GM12878 (cell line): ENCODE data around the gene FBF1. TPM values are rescaled to one million over a fixed set of nuclear protein-coding genes. Genes with fewer than 3 reads are reported as not detected.

Source experiments
- ATF2 ChIP-seq: IDR thresholded peaks from 2 replicates; pipeline ENCODE4 v1.6.1; 2012; ENCODE audit warnings: low read length, inconsistent platforms
- BCL11A ChIP-seq: IDR thresholded peaks from 2 replicates; pipeline ENCODE4 v1.6.1; 2011; ENCODE audit warnings: low read depth, low read length
- CBFB ChIP-seq: IDR thresholded peaks from 2 replicates; pipeline ENCODE4 v1.6.1; 2016; ENCODE audit warnings: antibody characterized with exemption, low read depth
- EED ChIP-seq: sonication (generic); IDR thresholded peaks from 2 replicates; pipeline ENCODE4 v1.6.1; 2016; ENCODE audit warnings: antibody characterized with exemption, low read depth
- ELK1 ChIP-seq: IDR thresholded peaks from 2 replicates; pipeline ENCODE4 v1.6.1; 2012; ENCODE audit warnings: low read depth, low read length, improper control_type of control experiment
- ETV6 ChIP-seq, 2 experiments: fragments of 450-650 bp in 1 of 2; IDR thresholded peaks in 1 of 2; conservative IDR thresholded peaks in 1 of 2; 2 replicates each; pipeline ENCODE4 v1.6.1; 2014; ENCODE audit warnings: antibody characterized with exemption in 1 of 2, borderline replicate concordance in 1 of 2, low read depth in 1 of 2, mild to moderate bottlenecking in 1 of 2, moderate library complexity in 1 of 2
- EZH2 ChIP-seq: IDR thresholded peaks from 2 replicates; pipeline ENCODE4 v1.6.1; 2012; ENCODE audit warnings: low read depth, mild to moderate bottlenecking, control low read depth, inconsistent platforms, low read length, borderline replicate concordance; ENCODE audit not compliant: control insufficient read depth
- FOS ChIP-seq: IDR thresholded peaks from 3 replicates; pipeline ENCODE4 v1.6.1; 2011; ENCODE audit warnings: borderline replicate concordance; ENCODE audit not compliant: insufficient read length; ENCODE audit errors: extremely low read depth
- FOXK2 ChIP-seq: fragments of 450-650 bp; IDR thresholded peaks from 2 replicates; pipeline ENCODE4 v1.6.1; 2017; ENCODE audit warnings: mild to moderate bottlenecking, moderate library complexity
- FOXM1 ChIP-seq: IDR thresholded peaks from 2 replicates; pipeline ENCODE4 v1.6.1; 2012; ENCODE audit warnings: low read depth, mild to moderate bottlenecking, inconsistent platforms, low read length, moderate library complexity
- GATAD2B ChIP-seq: fragments of 450-650 bp; conservative IDR thresholded peaks from 2 replicates; pipeline ENCODE4 v1.6.1; 2017; ENCODE audit warnings: low read depth, mild to moderate bottlenecking, moderate library complexity
- IKZF1 ChIP-seq: fragments of 450-650 bp; conservative IDR thresholded peaks from 2 replicates; pipeline ENCODE4 v1.6.1; 2017; ENCODE audit warnings: antibody characterized with exemption, mild to moderate bottlenecking
- MEF2A ChIP-seq: IDR thresholded peaks from 2 replicates; pipeline ENCODE4 v1.6.1; 2011; ENCODE audit warnings: low read depth, mild to moderate bottlenecking, low read length, moderate library complexity; ENCODE audit not compliant: insufficient read depth
- NBN ChIP-seq: fragments of 450-650 bp; IDR thresholded peaks from 2 replicates; pipeline ENCODE4 v1.6.1; 2016
- NFIC ChIP-seq: IDR thresholded peaks from 2 replicates; pipeline ENCODE4 v1.6.1; 2012; ENCODE audit warnings: low read depth, mild to moderate bottlenecking, inconsistent platforms, low read length, moderate library complexity
- PBX3 ChIP-seq: IDR thresholded peaks from 2 replicates; pipeline ENCODE4 v1.6.1; 2011; ENCODE audit warnings: mild to moderate bottlenecking, low read depth, low read length, moderate library complexity; ENCODE audit not compliant: insufficient replicate concordance
- POLR2AphosphoS2 ChIP-seq: IDR thresholded peaks from 2 replicates; pipeline ENCODE4 v1.6.1; 2011; ENCODE audit warnings: low read depth, mild to moderate bottlenecking, low read length, improper control_type of control experiment, moderate library complexity
- POLR2AphosphoS5 ChIP-seq: IDR thresholded peaks from 2 replicates; pipeline ENCODE4 v1.6.1; 2011; ENCODE audit warnings: mild to moderate bottlenecking, low read length, inconsistent platforms
- RAD51 ChIP-seq: fragments of 450-650 bp; IDR thresholded peaks from 2 replicates; pipeline ENCODE4 v1.6.1; 2016; ENCODE audit warnings: moderate library complexity, mild to moderate bottlenecking, inconsistent platforms
- RELA ChIP-seq: fragments of 450-650 bp; IDR thresholded peaks from 2 replicates; pipeline ENCODE4 v1.8.0; 2014; ENCODE audit warnings: borderline replicate concordance; ENCODE audit not compliant: partially characterized antibody
- RELB ChIP-seq: fragments of 450-650 bp; IDR thresholded peaks from 2 replicates; pipeline ENCODE4 v1.6.1; 2017; ENCODE audit warnings: low read depth, mild to moderate bottlenecking, moderate library complexity
- SIN3A ChIP-seq: IDR thresholded peaks from 2 replicates; pipeline ENCODE4 v1.6.1; 2012; ENCODE audit warnings: low read depth, low read length, improper control_type of control experiment
- SP1 ChIP-seq: IDR thresholded peaks from one replicate; pipeline ENCODE4 v1.6.1; 2011; ENCODE audit warnings: low read depth, low read length
- TARDBP ChIP-seq: IDR thresholded peaks from 2 replicates; pipeline ENCODE4 v1.6.1; 2016; ENCODE audit warnings: borderline replicate concordance
- ZBED1 ChIP-seq: IDR thresholded peaks from 2 replicates; pipeline ENCODE4 v1.6.1; 2016; ENCODE audit warnings: borderline replicate concordance
- ZSCAN29 ChIP-seq: fragments of 450-650 bp; IDR thresholded peaks from 2 replicates; pipeline ENCODE4 v1.6.1; 2017; ENCODE audit warnings: mild to moderate bottlenecking, moderate library complexity
- ZZZ3 ChIP-seq: IDR thresholded peaks from 2 replicates; pipeline ENCODE4 v1.6.1; 2011; ENCODE audit warnings: low read depth; ENCODE audit not compliant: control insufficient read depth, insufficient read length
- polyA plus RNA-seq, 11 experiments: library from polyadenylated mRNA; depleted of rRNA in 4 of 11; unstranded in 6 of 11; stranded (reverse) in 5 of 11; fragments of >200 nt; fragmentation: Nextera tagmentation in 4 of 11; fragmentation: Illumina TruSeq in 1 of 11; extraction: Ambion mirVana in 4 of 11; extraction: Trizol in 1 of 11; gene quantifications; 1 replicate in 1 of 11; 2 replicates in 10 of 11; pipeline versions ENCODE4 v1.2.1 to v1.2.3, GENCODE V29; 2011 to 2016; ENCODE audit warnings: inconsistent platforms in 2 of 11, missing spikeins in 2 of 11, low read depth in 1 of 11
- total RNA-seq, 4 experiments: library from RNA; depleted of rRNA in 3 of 4; stranded (reverse); fragments of >200 nt in 3 of 4; fragmentation: Illumina TruSeq in 1 of 4; extraction: Trizol in 1 of 4; gene quantifications; 2 replicates each; pipeline versions ENCODE4 v1.2.1 to v1.2.3, GENCODE V29; 2013 to 2021

The FBF1 gene
- total and polyA plus RNA-seq, 10 of the 15 experiments (the other 5 are each of a cell fraction or from before 2014, with no cell fraction given): 0.29 to 15.0 (median 7.0) TPM

GRCh38 chr17:75864448-75864871 is 76.4 kb downstream of the FBF1 start (continued):
- TF ChIP-seq FOXM1 (peak; percentile 75), IKZF1 (peak; percentile 70; the same call in 1 of the 2 replicates), ATF2 (peak; percentile 55; the same call in 1 of the 2 replicates), SP1 (peak; percentile 25), EZH2 (no peak), RAD51 (no peak), CBFB (peak; percentile 58; the same call in 1 of the 2 replicates), BCL11A (0 out of 2 replicates have a peak, but pooled peaks have one; percentile 44), ZZZ3 (no peak), RELB (peak; percentile 47; the same call in 1 of the 2 replicates), NFIC (peak; percentile 75), TARDBP (no peak), NBN (no peak), ZSCAN29 (no peak), FOXK2 (no peak), PBX3 (peak; percentile 61), RELA (peak; percentile 26), ZBED1 (no peak), GATAD2B (0 out of 2 replicates have a peak, but pooled peaks have one; percentile 31), ETV6 (conservative IDR thresholded peaks at IDR 0.05 in 1 of 2, IDR thresholded peaks at IDR 0.05 in 1 of 2; ENCODE audit: borderline replicate concordance in 1 of 2, low read depth in 1 of 2) (peak in 1 of 2 experiments; percentile 66; a peak in 1 of 4 replicates), POLR2AphosphoS2 (no peak), POLR2AphosphoS5 (no peak), ELK1 (0 out of 2 replicates have a peak, but pooled peaks have one; percentile 44), EED (peak; percentile 90), FOS (no peak), MEF2A (0 out of 2 replicates have a peak, but pooled peaks have one; percentile 44), SIN3A (no peak)
